Measurements from ENCODE around the gene CD58.

The CD58 gene

GRCh38 chr1:116496380-116496779 is 74.4 kb downstream of the CD58 start:
- DNase-seq (ENCODE audit: extremely low read depth in 1 of 2, low read depth in 1 of 2), result no peak

- no peak for DNase-seq (ENCODE audit: extremely low read depth in 1 of 2, low read depth in 1 of 2)
Observed at GRCh38 chr1:116495535-116495934, 75.3 kb downstream of the CD58 start.

DNA sequence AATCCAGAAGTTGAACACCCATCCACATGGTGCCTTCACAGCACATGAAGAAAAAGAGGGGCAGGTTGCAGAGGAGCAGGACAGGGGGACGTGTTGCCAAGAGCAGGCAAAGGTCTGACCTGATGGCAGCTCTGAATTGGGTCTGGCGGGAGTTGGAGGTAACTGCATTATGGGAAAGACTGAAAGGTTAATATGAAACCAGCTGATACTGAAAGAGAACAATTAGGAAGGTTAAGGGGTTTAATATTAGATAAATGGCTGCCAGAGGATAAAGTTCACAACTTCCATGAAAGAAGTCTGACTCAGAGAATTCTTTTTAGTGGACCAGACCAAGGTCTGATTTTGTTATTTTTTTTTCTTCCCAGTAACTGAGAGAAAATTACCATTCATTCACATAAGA is 76.1 kb downstream of the CD58 start:
- no peak for DNase-seq (ENCODE audit: extremely low read depth in 1 of 2, low read depth in 1 of 2)

DNA sequence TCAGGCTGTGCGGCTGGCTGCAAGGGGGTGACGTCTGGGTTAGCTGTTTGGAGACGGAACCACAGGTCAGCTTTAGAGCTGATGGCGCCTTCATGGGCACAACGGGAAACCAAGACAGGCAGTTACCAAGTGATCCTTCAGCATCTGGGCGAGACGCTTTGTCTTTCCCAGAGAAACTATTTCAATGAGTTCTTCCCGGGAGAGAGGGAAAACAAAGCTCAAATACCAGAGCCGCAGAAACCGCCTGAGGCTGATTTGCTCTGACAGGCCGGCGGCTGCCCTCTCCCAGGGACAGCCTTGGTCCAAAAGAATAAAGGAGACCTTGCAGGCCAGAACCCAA is 76.5 kb downstream of the CD58 start:
- no peak for DNase-seq (ENCODE audit: extremely low read depth in 1 of 2, low read depth in 1 of 2)

DNA sequence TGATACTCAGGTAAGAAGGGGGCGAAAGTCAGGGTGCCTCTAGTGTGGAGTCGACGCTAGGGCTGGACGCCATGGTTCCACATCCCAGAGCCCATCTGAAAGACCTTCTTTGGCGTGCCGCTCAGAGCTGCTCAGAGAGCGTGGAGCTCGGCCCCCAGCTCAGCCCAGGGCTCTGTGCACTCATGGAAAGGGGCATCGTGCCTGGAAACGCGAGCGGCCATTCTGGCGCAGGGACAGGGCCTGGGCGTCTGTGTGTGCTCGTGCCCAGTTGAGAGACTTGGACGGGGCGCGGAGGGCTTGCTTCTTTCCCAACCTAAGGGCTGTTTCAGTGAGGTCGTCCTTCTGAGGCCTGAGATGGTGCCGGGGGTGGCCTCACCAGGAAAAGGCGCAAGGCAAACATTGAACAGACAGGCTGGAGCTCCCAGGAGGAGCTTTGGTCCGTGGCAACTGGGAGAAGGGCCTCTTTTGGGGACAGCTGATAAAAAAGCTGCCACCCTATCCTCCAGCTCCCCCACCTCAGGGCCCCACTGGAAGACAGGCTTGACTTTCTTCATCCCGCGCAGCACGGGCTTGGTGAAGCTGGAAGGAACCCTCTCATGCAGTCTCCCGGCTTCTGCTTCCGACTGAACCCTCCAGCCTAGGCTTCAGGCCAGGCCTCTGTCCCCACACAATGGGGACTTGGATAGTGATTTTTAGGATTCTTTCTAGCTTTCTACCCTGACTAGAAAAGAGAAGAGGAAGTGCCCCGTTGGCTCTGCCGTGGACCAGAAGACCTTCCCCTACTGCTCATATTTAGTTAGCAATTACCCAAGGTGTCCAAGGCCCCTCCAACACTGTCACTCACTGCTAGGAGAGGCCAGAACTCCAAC is 77.1 kb downstream of the CD58 start:
- DNase-seq (ENCODE audit: extremely low read depth in 1 of 2, low read depth in 1 of 2), result no peak

- DNase-seq (ENCODE audit: extremely low read depth in 1 of 2, low read depth in 1 of 2), result no peak
Observed at GRCh38 chr1:116493036-116493435, 77.8 kb downstream of the CD58 start.

- no peak for DNase-seq (ENCODE audit: extremely low read depth in 1 of 2, low read depth in 1 of 2)
Observed at GRCh38 chr1:116492358-116492811, 78.4 kb downstream of the CD58 start.

GRCh38 chr1:116491700-116492357 is 79.0 kb downstream of the CD58 start:
- no peak for DNase-seq (ENCODE audit: extremely low read depth in 1 of 2, low read depth in 1 of 2)

GRCh38 chr1:116490588-116490987 is 80.2 kb downstream of the CD58 start:
- no peak for DNase-seq (ENCODE audit: extremely low read depth in 1 of 2, low read depth in 1 of 2)

DNA sequence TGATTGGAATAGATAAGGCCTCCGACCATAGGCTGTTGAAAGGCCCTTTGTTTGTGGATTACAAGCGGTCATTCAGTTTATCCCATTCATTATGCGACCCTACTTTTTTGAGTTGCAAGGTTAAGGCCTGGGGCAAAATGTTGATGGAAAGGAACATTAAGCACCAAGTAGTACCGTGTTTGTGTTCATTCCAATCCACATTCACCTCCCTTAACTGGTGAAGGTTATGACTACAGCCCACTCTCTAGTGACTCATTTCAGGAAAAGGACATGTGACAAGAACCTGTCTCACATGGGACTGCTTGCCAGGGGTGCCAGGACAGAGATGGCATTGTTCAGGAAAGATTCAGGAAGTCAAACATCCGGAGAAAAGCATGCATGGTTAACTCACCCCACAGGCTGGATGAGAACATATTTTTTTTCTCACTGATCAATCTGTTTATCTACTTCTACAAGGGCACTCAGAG is 81.6 kb downstream of the CD58 start:
- DNase-seq (ENCODE audit: extremely low read depth in 1 of 2, low read depth in 1 of 2), result no peak

GRCh38 chr1:116488071-116488470 is 82.8 kb downstream of the CD58 start:
- no peak for DNase-seq (ENCODE audit: extremely low read depth in 1 of 2, low read depth in 1 of 2)

DNA sequence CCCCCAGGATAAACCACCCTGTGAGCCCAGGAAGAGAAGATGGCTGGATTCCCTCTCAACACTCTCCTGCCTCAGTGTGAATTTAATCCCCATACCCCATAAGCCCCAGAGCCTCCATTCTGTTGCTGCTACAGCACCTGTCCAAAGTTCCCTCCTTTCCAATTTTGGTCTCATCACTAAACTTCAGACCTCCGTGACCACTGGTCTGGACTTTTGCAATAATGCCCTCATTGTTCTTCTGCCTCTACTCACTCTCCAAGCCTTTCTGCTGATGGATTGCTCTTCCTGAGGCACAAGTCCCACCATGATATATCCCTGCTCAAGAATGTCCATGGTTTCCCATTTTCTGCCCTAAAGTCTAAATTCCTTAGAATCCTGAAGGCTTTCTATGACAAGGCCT is 83.2 kb downstream of the CD58 start:
- DNase-seq (ENCODE audit: extremely low read depth in 1 of 2, low read depth in 1 of 2), result no peak

- no peak for DNase-seq (ENCODE audit: extremely low read depth in 1 of 2, low read depth in 1 of 2)
Observed at GRCh38 chr1:116487031-116487430, 83.8 kb downstream of the CD58 start.

- no peak for DNase-seq (ENCODE audit: extremely low read depth in 1 of 2, low read depth in 1 of 2)
Observed at GRCh38 chr1:116486424-116486823, 84.4 kb downstream of the CD58 start.

GRCh38 chr1:116485976-116486375 is 84.8 kb downstream of the CD58 start:
- DNase-seq (ENCODE audit: extremely low read depth in 1 of 2, low read depth in 1 of 2), result no peak

DNA sequence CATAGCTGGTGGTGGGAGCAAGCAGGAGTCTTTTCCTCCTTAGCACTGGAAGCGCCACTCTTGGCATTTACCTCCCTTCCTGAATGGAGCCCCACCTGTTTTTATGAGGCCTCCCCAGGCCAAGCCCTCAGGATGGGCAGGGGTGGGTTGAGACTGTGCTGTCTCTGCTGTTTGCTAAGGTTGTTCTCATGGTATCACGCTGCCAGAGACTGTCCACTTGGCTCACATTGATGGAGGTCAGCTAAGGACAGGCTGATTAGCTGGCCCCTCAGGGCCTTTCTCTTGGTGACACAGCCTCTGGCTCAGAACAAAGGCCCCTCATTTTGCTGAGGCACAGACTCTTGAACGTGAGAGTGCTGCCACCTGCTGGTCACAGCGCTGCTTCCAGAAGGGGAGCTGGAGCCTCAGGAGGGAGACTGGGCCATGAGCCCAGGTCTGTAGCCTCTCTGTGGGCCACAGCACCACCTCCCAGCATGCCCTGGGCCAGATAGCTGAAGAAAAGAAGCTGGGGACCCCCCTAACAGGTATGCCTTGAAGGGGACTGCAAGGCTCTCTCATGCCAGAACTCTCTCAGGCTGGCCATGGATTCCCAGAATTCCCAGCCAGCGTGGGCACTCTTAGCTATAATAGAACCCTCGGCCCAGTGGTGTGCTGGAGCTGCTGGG is 85.6 kb downstream of the CD58 start:
- peak; percentile 49 to 74 for DNase-seq (ENCODE audit: extremely low read depth in 1 of 2, low read depth in 1 of 2)

DNA sequence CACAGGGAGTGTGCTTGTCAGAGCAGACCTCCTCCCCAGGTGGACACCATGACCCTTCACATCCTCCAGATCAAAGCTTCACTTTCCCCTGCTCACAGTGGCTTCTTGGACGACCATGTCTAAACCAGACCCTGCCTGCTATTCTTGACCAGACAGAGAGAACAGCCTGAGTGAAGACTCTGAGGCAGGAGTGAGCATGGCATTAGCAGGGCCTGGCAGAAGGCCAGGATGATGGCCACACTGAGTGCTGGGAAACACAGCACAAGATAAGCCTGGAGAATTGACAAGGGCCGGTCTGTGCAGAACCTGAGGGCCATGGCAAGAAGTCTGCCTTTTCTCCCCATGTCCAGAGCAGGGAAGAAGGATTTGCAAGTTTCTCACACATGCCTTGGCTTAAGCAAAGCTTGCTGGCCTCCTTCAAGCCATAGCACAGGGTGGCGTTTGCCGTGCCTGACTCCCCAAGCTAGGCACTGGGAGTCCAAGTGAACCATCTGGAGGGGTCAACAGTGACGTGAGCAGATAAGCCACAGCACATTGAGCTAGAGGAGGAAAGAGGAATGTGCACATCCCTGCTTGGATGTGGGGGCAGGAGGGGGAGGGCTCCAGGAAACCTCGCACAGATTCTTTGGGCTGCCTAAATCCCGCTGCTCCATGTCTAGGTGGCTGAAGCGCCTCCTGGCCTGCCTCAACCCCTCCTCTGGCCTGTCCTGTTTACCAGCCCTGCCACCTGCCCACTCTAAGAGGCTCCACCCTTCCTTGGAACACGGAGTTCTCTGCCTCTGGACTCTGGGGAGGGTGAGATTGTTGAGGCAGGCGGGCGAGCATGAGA is 87.1 kb downstream of the CD58 start:
- no peak for DNase-seq (ENCODE audit: extremely low read depth in 1 of 2, low read depth in 1 of 2)

DNA sequence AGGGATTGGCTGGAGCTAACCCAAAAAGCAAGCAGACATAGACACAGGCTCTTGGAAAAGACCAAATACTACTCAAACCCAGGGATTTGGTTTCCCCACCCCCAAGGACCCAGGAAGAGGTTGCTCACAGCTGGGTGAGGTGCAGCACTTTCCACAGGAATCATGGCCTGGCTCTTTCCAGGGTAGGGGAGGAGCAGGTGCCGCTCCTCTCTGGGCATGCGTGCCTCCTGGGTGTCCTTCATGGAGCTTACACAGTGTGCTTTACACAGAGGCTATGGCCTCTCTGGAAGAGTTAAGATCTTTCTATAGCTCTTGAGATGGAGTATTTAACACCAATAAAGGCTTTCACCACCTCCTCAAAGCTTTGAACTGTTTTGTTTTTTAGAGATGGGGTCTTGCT is 88.3 kb downstream of the CD58 start:
- no peak for DNase-seq (ENCODE audit: extremely low read depth in 1 of 2, low read depth in 1 of 2)

DNA sequence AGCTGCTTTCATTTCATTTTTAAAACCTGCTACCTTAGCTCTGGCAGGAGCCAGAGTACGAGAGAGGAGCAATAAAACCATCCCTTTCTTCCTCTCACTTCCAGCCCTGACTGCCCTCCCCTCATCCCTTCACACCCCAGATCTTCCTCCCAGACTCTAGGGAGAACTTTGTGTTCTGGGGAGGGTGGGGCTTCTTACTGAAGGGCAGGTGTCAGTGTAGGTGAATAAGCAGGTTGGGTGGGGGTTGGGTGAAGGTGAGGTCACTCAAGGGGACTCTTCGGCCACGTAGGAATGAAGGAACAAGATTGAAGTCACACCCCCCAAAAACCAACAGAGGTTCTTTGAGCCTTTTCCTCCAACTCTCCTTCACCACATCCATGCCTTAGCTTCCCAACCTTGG is 88.9 kb downstream of the CD58 start:
- no peak for DNase-seq (ENCODE audit: extremely low read depth in 1 of 2, low read depth in 1 of 2)

- DNase-seq (ENCODE audit: extremely low read depth in 1 of 2, low read depth in 1 of 2), result no peak
Observed at GRCh38 chr1:116478621-116479020, 92.2 kb downstream of the CD58 start.

GRCh38 chr1:116477429-116477828 is 93.4 kb downstream of the CD58 start:
- DNase-seq (ENCODE audit: extremely low read depth in 1 of 2, low read depth in 1 of 2), result no peak
